ENCODE results near the gene RAB42. TPM values are rescaled to one million over a fixed set of nuclear protein-coding genes. Genes with fewer than 3 reads are reported as not detected.

The RAB42 gene
- total RNA-seq, 5 donors from 2014 or later (not counting 1 experiment from before 2014, with no cell fraction given), result not detected

- H3K4me3 Mint-ChIP-seq, result no peak overlapping the region
- H3K27ac Mint-ChIP-seq, result no peak overlapping the region
- CTCF ChIA-PET, result no interaction called here
- no peaks in the 10 kb centered on the region for H3K9me3 ChIP-seq
- no peaks in the 10 kb centered on the region for H3K9me3 Mint-ChIP-seq
- ATAC-seq (replicated peaks in 1 of 4) (no peak), DNase-seq (no peak)
- peaks cover 12 to 78% of the 10 kb centered on the region in 2 donors for H3K36me3 ChIP-seq (ENCODE audit: control insufficient read depth in 2 of 2, extremely low read depth in 1 of 2, insufficient read depth in 1 of 2, low read length in 1 of 2)
- H3K4me1 Mint-ChIP-seq, result peaks cover 0 to 2% (median 0%) of the 10 kb centered on the region in 3 donors
- no peaks in the 10 kb centered on the region for H3K27me3 Mint-ChIP-seq
- H3K27ac ChIP-seq (ENCODE audit: low read length), result no peak overlapping the region
- peaks cover 33% of the 10 kb centered on the region for H3K36me3 Mint-ChIP-seq
- no peaks in the 10 kb centered on the region for H3K4me1 ChIP-seq (ENCODE audit: control insufficient read depth in 1 of 2, extremely low read depth in 1 of 2, insufficient read depth in 2 of 2, low read length in 2 of 2)
- H3K4me3 ChIP-seq (ENCODE audit: control insufficient read depth in 1 of 2, extremely low read depth in 1 of 2, low read length in 1 of 2), result no peak overlapping the region
- POLR2A ChIA-PET, result interaction anchor here in 1 of 2 donors (1.2 kb wide), 1 partner anchor 21 kb away, joined by 3 read pairs; no protein-coding TSS in a partner anchor
- 100% methylated on average over 1 of the region's 3 CpGs for WGBS (ENCODE audit: insufficient coverage)
- H3K27me3 ChIP-seq (replicated peaks in 1 of 2; ENCODE audit: control insufficient read depth in 2 of 2, extremely low read depth in 1 of 2, insufficient read depth in 2 of 2, low read length in 1 of 2), result no peaks in the 10 kb centered on the region
These were observed 31.2 kb upstream of the RAB42 start for GRCh38 chr1:28560886-28561285.

GRCh38 chr1:28564310-28564709, 27.8 kb upstream of the RAB42 start:
- H3K36me3 ChIP-seq (ENCODE audit: control insufficient read depth in 2 of 2, extremely low read depth in 1 of 2, insufficient read depth in 1 of 2, low read length in 1 of 2), result peaks cover 24 to 84% of the 10 kb centered on the region in 2 donors
- ChIA-PET POLR2A (interaction anchor here in 1 of 2 donors (0.5 kb wide), 1 partner anchor 81 kb away, joined by 4 read pairs; no protein-coding TSS in a partner anchor), CTCF (no interaction called here)
- DNase-seq, result no peak
- Mint-ChIP-seq H3K36me3 (peaks cover 45% of the 10 kb centered on the region), H3K27me3 (no peaks in the 10 kb centered on the region), H3K4me3 (no peak overlapping the region), H3K9me3 (no peaks in the 10 kb centered on the region), H3K27ac (no peak overlapping the region), H3K4me1 (no peaks in the 10 kb centered on the region)
- H3K27me3 ChIP-seq (replicated peaks in 1 of 2; ENCODE audit: control insufficient read depth in 2 of 2, extremely low read depth in 1 of 2, insufficient read depth in 2 of 2, low read length in 1 of 2), result no peaks in the 10 kb centered on the region
- H3K9me3 ChIP-seq, result no peaks in the 10 kb centered on the region
- ATAC-seq (replicated peaks in 1 of 4), result no peak
- no peaks in the 10 kb centered on the region for H3K4me1 ChIP-seq (ENCODE audit: control insufficient read depth in 1 of 2, extremely low read depth in 1 of 2, insufficient read depth in 2 of 2, low read length in 2 of 2)
- no peak overlapping the region for H3K4me3 ChIP-seq (ENCODE audit: control insufficient read depth in 1 of 2, extremely low read depth in 1 of 2, low read length in 1 of 2)
- no peak overlapping the region for H3K27ac ChIP-seq (ENCODE audit: low read length)

GRCh38 chr1:28565040-28565439, 27.0 kb upstream of the RAB42 start:
- H3K4me1 Mint-ChIP-seq, result no peaks in the 10 kb centered on the region
- H3K4me3 Mint-ChIP-seq, result no peak overlapping the region
- no peaks in the 10 kb centered on the region for H3K27me3 Mint-ChIP-seq
- no peak overlapping the region for H3K4me3 ChIP-seq (ENCODE audit: control insufficient read depth in 1 of 2, extremely low read depth in 1 of 2, low read length in 1 of 2)
- ChIA-PET POLR2A (interaction anchor here in 1 of 2 donors (0.6 kb wide), 1 partner anchor 14 kb away, joined by 3 read pairs; no protein-coding TSS in a partner anchor), CTCF (no interaction called here)
- no peaks in the 10 kb centered on the region for H3K27me3 ChIP-seq (replicated peaks in 1 of 2; ENCODE audit: control insufficient read depth in 2 of 2, extremely low read depth in 1 of 2, insufficient read depth in 2 of 2, low read length in 1 of 2)
- no peak for ATAC-seq (replicated peaks in 1 of 4)
- no peaks in the 10 kb centered on the region for H3K4me1 ChIP-seq (ENCODE audit: control insufficient read depth in 1 of 2, extremely low read depth in 1 of 2, insufficient read depth in 2 of 2, low read length in 2 of 2)
- no peak for DNase-seq
- no peak overlapping the region for H3K27ac Mint-ChIP-seq
- H3K27ac ChIP-seq (ENCODE audit: low read length), result no peak overlapping the region
- H3K9me3 Mint-ChIP-seq, result no peaks in the 10 kb centered on the region
- peaks cover 41% of the 10 kb centered on the region for H3K36me3 Mint-ChIP-seq
- WGBS (ENCODE audit: insufficient coverage), result 100% methylated on average over 1 of the region's 7 CpGs
- no peaks in the 10 kb centered on the region for H3K9me3 ChIP-seq
- H3K36me3 ChIP-seq (ENCODE audit: control insufficient read depth in 2 of 2, extremely low read depth in 1 of 2, insufficient read depth in 1 of 2, low read length in 1 of 2), result peaks cover 22 to 80% of the 10 kb centered on the region in 2 donors

- Histone ChIP-seq H3K27me3 (replicated peaks in 1 of 2; ENCODE audit: control insufficient read depth in 2 of 2, extremely low read depth in 1 of 2, insufficient read depth in 2 of 2, low read length in 1 of 2) (no peaks in the 10 kb centered on the region), H3K4me3 (ENCODE audit: control insufficient read depth in 1 of 2, extremely low read depth in 1 of 2, low read length in 1 of 2) (no peak overlapping the region), H3K27ac (ENCODE audit: low read length) (no peak overlapping the region), H3K9me3 (no peaks in the 10 kb centered on the region), H3K4me1 (ENCODE audit: control insufficient read depth in 1 of 2, extremely low read depth in 1 of 2, insufficient read depth in 2 of 2, low read length in 2 of 2) (no peaks in the 10 kb centered on the region), H3K36me3 (ENCODE audit: control insufficient read depth in 2 of 2, extremely low read depth in 1 of 2, insufficient read depth in 1 of 2, low read length in 1 of 2) (peaks cover 18 to 78% of the 10 kb centered on the region in 2 donors)
- ChIA-PET CTCF (interaction anchor here in 1 of 2 donors (0.7 kb wide), 1 partner anchor 672 kb away, joined by 3 read pairs; no protein-coding TSS in a partner anchor), POLR2A (interaction anchor here in 1 of 2 donors (0.6 to 0.7 kb wide), 2 partner anchors 14 to 477 kb away, joined by 3 to 6 read pairs; no protein-coding TSS in a partner anchor)
- H3K9me3 Mint-ChIP-seq, result no peaks in the 10 kb centered on the region
- H3K4me3 Mint-ChIP-seq, result no peak overlapping the region
- no peak overlapping the region for H3K27ac Mint-ChIP-seq
- H3K36me3 Mint-ChIP-seq, result peaks cover 36% of the 10 kb centered on the region
- DNase-seq (no peak), ATAC-seq (replicated peaks in 1 of 4) (no peak)
- H3K4me1 Mint-ChIP-seq, result no peaks in the 10 kb centered on the region
- H3K27me3 Mint-ChIP-seq, result no peaks in the 10 kb centered on the region
- WGBS (ENCODE audit: insufficient coverage), result 94% methylated on average over 3 of the region's 6 CpGs
These were observed 26.3 kb upstream of the RAB42 start for GRCh38 chr1:28565726-28566125.

GRCh38 chr1:28566931-28567330, 25.1 kb upstream of the RAB42 start:
- POLR2A ChIA-PET, result interaction anchor here in 1 of 2 donors (0.6 kb wide), 1 partner anchor 347 kb away, joined by 4 read pairs; the partner anchor contains the start of gene EPB41
- Histone ChIP-seq H3K4me3 (ENCODE audit: control insufficient read depth in 1 of 2, extremely low read depth in 1 of 2, low read length in 1 of 2) (no peak overlapping the region), H3K4me1 (ENCODE audit: control insufficient read depth in 1 of 2, extremely low read depth in 1 of 2, insufficient read depth in 2 of 2, low read length in 2 of 2) (no peaks in the 10 kb centered on the region), H3K36me3 (ENCODE audit: control insufficient read depth in 2 of 2, extremely low read depth in 1 of 2, insufficient read depth in 1 of 2, low read length in 1 of 2) (peaks cover 15 to 77% of the 10 kb centered on the region in 2 donors), H3K27ac (ENCODE audit: low read length) (no peak overlapping the region), H3K27me3 (replicated peaks in 1 of 2; ENCODE audit: control insufficient read depth in 2 of 2, extremely low read depth in 1 of 2, insufficient read depth in 2 of 2, low read length in 1 of 2) (no peaks in the 10 kb centered on the region), H3K9me3 (no peaks in the 10 kb centered on the region)
- no peak for DNase-seq
- H3K27ac Mint-ChIP-seq, result no peak overlapping the region
- no peaks in the 10 kb centered on the region for H3K9me3 Mint-ChIP-seq
- peaks cover 36% of the 10 kb centered on the region for H3K36me3 Mint-ChIP-seq
- CTCF ChIA-PET, result interaction anchor here in 1 of 2 donors (0.6 kb wide), 1 partner anchor 632 kb away, joined by 3 read pairs; no protein-coding TSS in a partner anchor
- no peak for ATAC-seq (replicated peaks in 1 of 4)
- no peak overlapping the region for H3K4me3 Mint-ChIP-seq
- no peaks in the 10 kb centered on the region for H3K27me3 Mint-ChIP-seq
- no peaks in the 10 kb centered on the region for H3K4me1 Mint-ChIP-seq
- WGBS (ENCODE audit: insufficient coverage), result no CpG with 5 or more reads among the region's 2 CpGs

GRCh38 chr1:28571911-28572310, 20.2 kb upstream of the RAB42 start:
- Mint-ChIP-seq H3K27me3 (no peaks in the 10 kb centered on the region), H3K4me1 (peaks cover 0 to under 1% (median 0%) of the 10 kb centered on the region in 3 donors), H3K9me3 (no peaks in the 10 kb centered on the region), H3K27ac (no peak overlapping the region), H3K36me3 (peaks cover 28% of the 10 kb centered on the region), H3K4me3 (no peak overlapping the region)
- H3K9me3 ChIP-seq, result no peaks in the 10 kb centered on the region
- POLR2A ChIA-PET, result no interaction called here
- no peak for ATAC-seq (replicated peaks in 1 of 4)
- CTCF ChIA-PET, result no interaction called here
- peaks cover 15 to 63% of the 10 kb centered on the region in 2 donors for H3K36me3 ChIP-seq (ENCODE audit: control insufficient read depth in 2 of 2, extremely low read depth in 1 of 2, insufficient read depth in 1 of 2, low read length in 1 of 2)
- no peak overlapping the region for H3K27ac ChIP-seq (ENCODE audit: low read length)
- H3K27me3 ChIP-seq (replicated peaks in 1 of 2; ENCODE audit: control insufficient read depth in 2 of 2, extremely low read depth in 1 of 2, insufficient read depth in 2 of 2, low read length in 1 of 2), result no peaks in the 10 kb centered on the region
- H3K4me1 ChIP-seq (ENCODE audit: control insufficient read depth in 1 of 2, extremely low read depth in 1 of 2, insufficient read depth in 2 of 2, low read length in 2 of 2), result no peaks in the 10 kb centered on the region
- no peak for DNase-seq
- no peak overlapping the region for H3K4me3 ChIP-seq (ENCODE audit: control insufficient read depth in 1 of 2, extremely low read depth in 1 of 2, low read length in 1 of 2)
- 90% methylated on average over 2 of the region's 4 CpGs for WGBS (ENCODE audit: insufficient coverage)
